Measurements from ENCODE around the gene ANKUB1.

GRCh38 chr3:149806171-149806778 lies 13.9 kb upstream of the ANKUB1 start:
- TF ChIP-seq, protein P1, sequence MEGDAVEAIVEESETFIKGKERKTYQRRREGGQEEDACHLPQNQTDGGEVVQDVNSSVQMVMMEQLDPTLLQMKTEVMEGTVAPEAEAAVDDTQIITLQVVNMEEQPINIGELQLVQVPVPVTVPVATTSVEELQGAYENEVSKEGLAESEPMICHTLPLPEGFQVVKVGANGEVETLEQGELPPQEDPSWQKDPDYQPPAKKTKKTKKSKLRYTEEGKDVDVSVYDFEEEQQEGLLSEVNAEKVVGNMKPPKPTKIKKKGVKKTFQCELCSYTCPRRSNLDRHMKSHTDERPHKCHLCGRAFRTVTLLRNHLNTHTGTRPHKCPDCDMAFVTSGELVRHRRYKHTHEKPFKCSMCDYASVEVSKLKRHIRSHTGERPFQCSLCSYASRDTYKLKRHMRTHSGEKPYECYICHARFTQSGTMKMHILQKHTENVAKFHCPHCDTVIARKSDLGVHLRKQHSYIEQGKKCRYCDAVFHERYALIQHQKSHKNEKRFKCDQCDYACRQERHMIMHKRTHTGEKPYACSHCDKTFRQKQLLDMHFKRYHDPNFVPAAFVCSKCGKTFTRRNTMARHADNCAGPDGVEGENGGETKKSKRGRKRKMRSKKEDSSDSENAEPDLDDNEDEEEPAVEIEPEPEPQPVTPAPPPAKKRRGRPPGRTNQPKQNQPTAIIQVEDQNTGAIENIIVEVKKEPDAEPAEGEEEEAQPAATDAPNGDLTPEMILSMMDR (IDR thresholded peaks at IDR 0.05; ENCODE audit: low read depth, low read length, missing input control) = no peak
- TF ChIP-seq FOXA1 (IDR thresholded peaks at IDR 0.05) (no peak), RAD21 (IDR thresholded peaks at IDR 0.05) (no peak), RXRA (IDR thresholded peaks at IDR 0.05) (no peak), SP1 (IDR thresholded peaks at IDR 0.05) (no peak), GABPA (IDR thresholded peaks at IDR 0.05 in 1 of 2, conservative IDR thresholded peaks at IDR 0.05 in 1 of 2) (no peak)
- TF ChIP-seq, protein P2, sequence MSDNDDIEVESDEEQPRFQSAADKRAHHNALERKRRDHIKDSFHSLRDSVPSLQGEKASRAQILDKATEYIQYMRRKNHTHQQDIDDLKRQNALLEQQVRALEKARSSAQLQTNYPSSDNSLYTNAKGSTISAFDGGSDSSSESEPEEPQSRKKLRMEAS (IDR thresholded peaks at IDR 0.05) = no peak

All from liver (tissue), 3 donors.